GM23338 (cell line): Measurements from ENCODE around the gene RECQL5. TPM values are rescaled to one million over a fixed set of nuclear protein-coding genes. Genes with fewer than 3 reads are reported as not detected.

Source experiments
- ATAC-seq: fragments of 200-7000 bp; cut with Tn5 transposase; 3 replicates; pipeline ENCODE4 v1.9.1; 2020
- DNase-seq: peaks from one replicate; pipeline ENCODE4 v3.0.0-alpha.2; 2015; ENCODE audit warnings: low spot score
- H2AFZ ChIP-seq: fragments of 200-600 bp; sonication (generic); 2 replicates; pipeline ENCODE4 v1.8.0; 2016; ENCODE audit warnings: antibody characterized with exemption, mild to moderate bottlenecking, moderate library complexity
- H3F3A ChIP-seq: fragments of 200-600 bp; sonication (generic); replicated peaks from 2 replicates; pipeline ENCODE4 v1.8.0; 2017; ENCODE audit warnings: antibody characterized with exemption, mixed run types, low read depth
- H3K27ac ChIP-seq: fragments of 200-600 bp; sonication (generic); 2 replicates; pipeline ENCODE4 v1.6.1; 2016; ENCODE audit warnings: low read depth
- H3K27me3 ChIP-seq: fragments of 200-600 bp; sonication (generic); 2 replicates; pipeline ENCODE4 v1.8.0; 2016; ENCODE audit warnings: mild to moderate bottlenecking, mixed run types, moderate library complexity; ENCODE audit not compliant: insufficient read depth
- H3K36me3 ChIP-seq: fragments of 200-600 bp; sonication (generic); 2 replicates; pipeline ENCODE4 v1.8.0; 2016; ENCODE audit warnings: mild to moderate bottlenecking; ENCODE audit not compliant: insufficient read depth
- H3K4me1 ChIP-seq: fragments of 200-600 bp; sonication (generic); 2 replicates; pipeline ENCODE4 v1.8.0; 2016; ENCODE audit warnings: mild to moderate bottlenecking, moderate library complexity; ENCODE audit not compliant: insufficient read depth
- H3K4me2 ChIP-seq: fragments of 200-600 bp; sonication (generic); 2 replicates; pipeline ENCODE4 v1.7.1; 2017; ENCODE audit warnings: mixed run types
- H3K4me3 ChIP-seq: fragments of 200-600 bp; sonication (generic); 2 replicates; pipeline ENCODE4 v1.6.1; 2016; ENCODE audit warnings: mixed run types
- H3K79me2 ChIP-seq: fragments of 200-600 bp; sonication (generic); replicated peaks from 2 replicates; pipeline ENCODE4 v1.8.0; 2017; ENCODE audit warnings: mild to moderate bottlenecking; ENCODE audit not compliant: insufficient read depth
- H3K9me2 ChIP-seq: fragments of 200-600 bp; sonication (generic); 2 replicates; pipeline ENCODE4 v1.8.0; 2017; ENCODE audit not compliant: insufficient read depth
- H4K20me1 ChIP-seq: fragments of 200-600 bp; sonication (generic); replicated peaks from 2 replicates; pipeline ENCODE4 v1.8.0; 2017; ENCODE audit warnings: mild to moderate bottlenecking; ENCODE audit not compliant: insufficient read depth
- H3K27ac Mint-ChIP-seq: 2 replicates; pipeline ENCODE4 v1.8.0; 2020; ENCODE audit warnings: inconsistent platforms, mild to moderate bottlenecking, moderate library complexity, mixed read lengths
- H3K27me3 Mint-ChIP-seq: 3 replicates; pipeline ENCODE4 v1.8.0; 2022; ENCODE audit warnings: low read depth, mild to moderate bottlenecking, moderate library complexity, mixed read lengths, inconsistent platforms; ENCODE audit not compliant: insufficient read depth, poor library complexity
- H3K36me3 Mint-ChIP-seq: 3 replicates; pipeline ENCODE4 v1.8.0; 2021; ENCODE audit warnings: low read depth, mild to moderate bottlenecking, inconsistent platforms, moderate library complexity, mixed read lengths
- H3K4me1 Mint-ChIP-seq: 3 replicates; pipeline ENCODE4 v1.8.0; 2020; ENCODE audit warnings: mild to moderate bottlenecking, inconsistent platforms, mixed read lengths
- H3K4me3 Mint-ChIP-seq: 3 replicates; pipeline ENCODE4 v1.8.0; 2021; ENCODE audit warnings: moderate library complexity, mild to moderate bottlenecking, inconsistent platforms, mixed read lengths
- H3K9me3 Mint-ChIP-seq: 3 replicates; pipeline ENCODE4 v1.8.0; 2020; ENCODE audit warnings: moderate library complexity, mild to moderate bottlenecking, inconsistent platforms, mixed read lengths
- CREB1 ChIP-seq: fragments of 250-450 bp; sonication (Bioruptor Pico); IDR thresholded peaks from 2 replicates; pipeline ENCODE4 v1.5.0; 2020; ENCODE audit warnings: low read depth, mild to moderate bottlenecking, moderate library complexity
- ETS1 ChIP-seq: IDR thresholded peaks from 2 replicates; pipeline ENCODE4 v1.6.1; 2016; ENCODE audit warnings: antibody characterized with exemption
- EZH2 ChIP-seq: fragments of 200-600 bp; sonication (generic); IDR thresholded peaks from one replicate; pipeline ENCODE4 v1.8.0; 2017; ENCODE audit warnings: antibody characterized with exemption, mild to moderate bottlenecking, low read depth; ENCODE audit not compliant: unreplicated experiment
- EZH2phosphoT487 ChIP-seq: fragments of 200-600 bp; sonication (generic); IDR thresholded peaks from one replicate; pipeline ENCODE4 v1.8.1; 2018; ENCODE audit warnings: antibody characterized with exemption; ENCODE audit not compliant: unreplicated experiment
- JUNB ChIP-seq: IDR thresholded peaks from one replicate; pipeline ENCODE4 v1.6.1; 2016; ENCODE audit warnings: antibody characterized with exemption; ENCODE audit not compliant: unreplicated experiment
- NANOG ChIP-seq: IDR thresholded peaks from 2 replicates; pipeline ENCODE4 v1.6.1; 2016; ENCODE audit warnings: antibody characterized with exemption, borderline replicate concordance
- POLR2AphosphoS5 ChIP-seq: IDR thresholded peaks from 2 replicates; pipeline ENCODE4 v1.6.1; 2016; ENCODE audit warnings: antibody characterized with exemption, low read depth
- REST ChIP-seq: IDR thresholded peaks from one replicate; pipeline ENCODE4 v1.6.1; 2018; ENCODE audit warnings: antibody characterized with exemption; ENCODE audit not compliant: unreplicated experiment
- STAT1 ChIP-seq: IDR thresholded peaks from one replicate; pipeline ENCODE4 v1.6.1; 2016; ENCODE audit warnings: antibody characterized with exemption; ENCODE audit not compliant: unreplicated experiment
- ZNF114 ChIP-seq: fragments of 250-450 bp; sonication (Bioruptor Pico); IDR thresholded peaks from 2 replicates; pipeline ENCODE4 v1.5.0; 2020; ENCODE audit warnings: mild to moderate bottlenecking, moderate library complexity
- ZNF331 ChIP-seq: fragments of 250-450 bp; sonication (Bioruptor Pico); IDR thresholded peaks from 2 replicates; pipeline ENCODE4 v1.5.0; 2020; ENCODE audit warnings: low read depth, mild to moderate bottlenecking, moderate library complexity
- polyA plus RNA-seq: library from polyadenylated mRNA; unstranded; fragments of >200 nt; fragmentation: Nextera tagmentation; extraction: Ambion mirVana; gene quantifications from 2 replicates; pipeline ENCODE4 v1.2.1, GENCODE V29; 2016
- total RNA-seq: library from RNA; depleted of rRNA; stranded (reverse); fragments of >200 nt; shearing (Covaris generic); gene quantifications from 2 replicates; pipeline ENCODE4 v1.2.3, GENCODE V29; 2014
- TF ChIP-seq, protein P1 (sequence below), 2 experiments: fragments of 200-600 bp in 1 of 2; sonication (generic) in 1 of 2; conservative IDR thresholded peaks; 2 replicates each; pipeline versions ENCODE4 v1.5.1 to v1.6.1; 2016 to 2017; ENCODE audit warnings: antibody characterized with exemption in 2 of 2, low read depth in 2 of 2, mild to moderate bottlenecking in 2 of 2, moderate library complexity in 1 of 2
- TF ChIP-seq, protein P2 (sequence below): fragments of 250-450 bp; sonication (Bioruptor Pico); IDR thresholded peaks from 2 replicates; pipeline ENCODE4 v1.5.0; 2020; ENCODE audit warnings: mild to moderate bottlenecking, moderate library complexity

RECQL5 gene
- total and polyA plus RNA-seq, 2 experiments from 2014 or later: 20.0 to 23.3 TPM

DNA sequence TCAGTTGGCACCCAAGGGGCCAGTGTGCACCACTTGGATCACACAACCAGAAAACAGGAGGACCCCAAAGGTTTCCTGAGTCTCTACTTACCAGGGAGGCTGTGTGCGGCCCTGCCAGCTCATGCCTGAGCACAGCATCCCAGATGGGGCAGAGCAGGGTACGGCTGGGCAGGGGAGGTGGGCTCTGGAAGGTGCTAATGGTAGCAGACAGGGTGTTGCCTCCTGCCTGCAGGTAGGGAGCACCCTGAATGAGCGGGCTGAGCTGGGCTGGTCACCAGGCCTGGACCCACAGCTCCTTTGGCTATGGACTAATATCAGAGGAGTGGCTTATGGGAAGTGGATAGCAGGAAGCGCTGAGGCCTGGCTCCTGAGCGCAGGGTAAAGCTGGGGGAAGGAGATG is 14.6 kb downstream of the RECQL5 start:
- H3K4me1 ChIP-seq: no peaks in the 10 kb centered on the region; the same call in 1 of the 2 replicates
- DNase-seq: no peak
- no peaks in the 10 kb centered on the region for H3K9me3 Mint-ChIP-seq
- H3K36me3 ChIP-seq: no peaks in the 10 kb centered on the region; the same call in 1 of the 2 replicates
- H3K27ac ChIP-seq: no peak overlapping the region
- no peak overlapping the region for H2AFZ ChIP-seq
- H3K4me2 ChIP-seq: no peak overlapping the region
- TF ChIP-seq ZNF114 (CRISPR knock-in tag) (no peak), EZH2phosphoT487 (no peak), STAT1 (no peak), NANOG (no peak), ZNF331 (CRISPR knock-in tag) (no peak), ETS1 (no peak), POLR2AphosphoS5 (no peak), CREB1 (CRISPR knock-in tag) (no peak), EZH2 (no peak), REST (no peak), JUNB (no peak)
- TF ChIP-seq, protein P1, sequence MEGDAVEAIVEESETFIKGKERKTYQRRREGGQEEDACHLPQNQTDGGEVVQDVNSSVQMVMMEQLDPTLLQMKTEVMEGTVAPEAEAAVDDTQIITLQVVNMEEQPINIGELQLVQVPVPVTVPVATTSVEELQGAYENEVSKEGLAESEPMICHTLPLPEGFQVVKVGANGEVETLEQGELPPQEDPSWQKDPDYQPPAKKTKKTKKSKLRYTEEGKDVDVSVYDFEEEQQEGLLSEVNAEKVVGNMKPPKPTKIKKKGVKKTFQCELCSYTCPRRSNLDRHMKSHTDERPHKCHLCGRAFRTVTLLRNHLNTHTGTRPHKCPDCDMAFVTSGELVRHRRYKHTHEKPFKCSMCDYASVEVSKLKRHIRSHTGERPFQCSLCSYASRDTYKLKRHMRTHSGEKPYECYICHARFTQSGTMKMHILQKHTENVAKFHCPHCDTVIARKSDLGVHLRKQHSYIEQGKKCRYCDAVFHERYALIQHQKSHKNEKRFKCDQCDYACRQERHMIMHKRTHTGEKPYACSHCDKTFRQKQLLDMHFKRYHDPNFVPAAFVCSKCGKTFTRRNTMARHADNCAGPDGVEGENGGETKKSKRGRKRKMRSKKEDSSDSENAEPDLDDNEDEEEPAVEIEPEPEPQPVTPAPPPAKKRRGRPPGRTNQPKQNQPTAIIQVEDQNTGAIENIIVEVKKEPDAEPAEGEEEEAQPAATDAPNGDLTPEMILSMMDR (conservative IDR thresholded peaks at IDR 0.05; ENCODE audit: low read depth in 2 of 2): no peak
- TF ChIP-seq, protein P2, sequence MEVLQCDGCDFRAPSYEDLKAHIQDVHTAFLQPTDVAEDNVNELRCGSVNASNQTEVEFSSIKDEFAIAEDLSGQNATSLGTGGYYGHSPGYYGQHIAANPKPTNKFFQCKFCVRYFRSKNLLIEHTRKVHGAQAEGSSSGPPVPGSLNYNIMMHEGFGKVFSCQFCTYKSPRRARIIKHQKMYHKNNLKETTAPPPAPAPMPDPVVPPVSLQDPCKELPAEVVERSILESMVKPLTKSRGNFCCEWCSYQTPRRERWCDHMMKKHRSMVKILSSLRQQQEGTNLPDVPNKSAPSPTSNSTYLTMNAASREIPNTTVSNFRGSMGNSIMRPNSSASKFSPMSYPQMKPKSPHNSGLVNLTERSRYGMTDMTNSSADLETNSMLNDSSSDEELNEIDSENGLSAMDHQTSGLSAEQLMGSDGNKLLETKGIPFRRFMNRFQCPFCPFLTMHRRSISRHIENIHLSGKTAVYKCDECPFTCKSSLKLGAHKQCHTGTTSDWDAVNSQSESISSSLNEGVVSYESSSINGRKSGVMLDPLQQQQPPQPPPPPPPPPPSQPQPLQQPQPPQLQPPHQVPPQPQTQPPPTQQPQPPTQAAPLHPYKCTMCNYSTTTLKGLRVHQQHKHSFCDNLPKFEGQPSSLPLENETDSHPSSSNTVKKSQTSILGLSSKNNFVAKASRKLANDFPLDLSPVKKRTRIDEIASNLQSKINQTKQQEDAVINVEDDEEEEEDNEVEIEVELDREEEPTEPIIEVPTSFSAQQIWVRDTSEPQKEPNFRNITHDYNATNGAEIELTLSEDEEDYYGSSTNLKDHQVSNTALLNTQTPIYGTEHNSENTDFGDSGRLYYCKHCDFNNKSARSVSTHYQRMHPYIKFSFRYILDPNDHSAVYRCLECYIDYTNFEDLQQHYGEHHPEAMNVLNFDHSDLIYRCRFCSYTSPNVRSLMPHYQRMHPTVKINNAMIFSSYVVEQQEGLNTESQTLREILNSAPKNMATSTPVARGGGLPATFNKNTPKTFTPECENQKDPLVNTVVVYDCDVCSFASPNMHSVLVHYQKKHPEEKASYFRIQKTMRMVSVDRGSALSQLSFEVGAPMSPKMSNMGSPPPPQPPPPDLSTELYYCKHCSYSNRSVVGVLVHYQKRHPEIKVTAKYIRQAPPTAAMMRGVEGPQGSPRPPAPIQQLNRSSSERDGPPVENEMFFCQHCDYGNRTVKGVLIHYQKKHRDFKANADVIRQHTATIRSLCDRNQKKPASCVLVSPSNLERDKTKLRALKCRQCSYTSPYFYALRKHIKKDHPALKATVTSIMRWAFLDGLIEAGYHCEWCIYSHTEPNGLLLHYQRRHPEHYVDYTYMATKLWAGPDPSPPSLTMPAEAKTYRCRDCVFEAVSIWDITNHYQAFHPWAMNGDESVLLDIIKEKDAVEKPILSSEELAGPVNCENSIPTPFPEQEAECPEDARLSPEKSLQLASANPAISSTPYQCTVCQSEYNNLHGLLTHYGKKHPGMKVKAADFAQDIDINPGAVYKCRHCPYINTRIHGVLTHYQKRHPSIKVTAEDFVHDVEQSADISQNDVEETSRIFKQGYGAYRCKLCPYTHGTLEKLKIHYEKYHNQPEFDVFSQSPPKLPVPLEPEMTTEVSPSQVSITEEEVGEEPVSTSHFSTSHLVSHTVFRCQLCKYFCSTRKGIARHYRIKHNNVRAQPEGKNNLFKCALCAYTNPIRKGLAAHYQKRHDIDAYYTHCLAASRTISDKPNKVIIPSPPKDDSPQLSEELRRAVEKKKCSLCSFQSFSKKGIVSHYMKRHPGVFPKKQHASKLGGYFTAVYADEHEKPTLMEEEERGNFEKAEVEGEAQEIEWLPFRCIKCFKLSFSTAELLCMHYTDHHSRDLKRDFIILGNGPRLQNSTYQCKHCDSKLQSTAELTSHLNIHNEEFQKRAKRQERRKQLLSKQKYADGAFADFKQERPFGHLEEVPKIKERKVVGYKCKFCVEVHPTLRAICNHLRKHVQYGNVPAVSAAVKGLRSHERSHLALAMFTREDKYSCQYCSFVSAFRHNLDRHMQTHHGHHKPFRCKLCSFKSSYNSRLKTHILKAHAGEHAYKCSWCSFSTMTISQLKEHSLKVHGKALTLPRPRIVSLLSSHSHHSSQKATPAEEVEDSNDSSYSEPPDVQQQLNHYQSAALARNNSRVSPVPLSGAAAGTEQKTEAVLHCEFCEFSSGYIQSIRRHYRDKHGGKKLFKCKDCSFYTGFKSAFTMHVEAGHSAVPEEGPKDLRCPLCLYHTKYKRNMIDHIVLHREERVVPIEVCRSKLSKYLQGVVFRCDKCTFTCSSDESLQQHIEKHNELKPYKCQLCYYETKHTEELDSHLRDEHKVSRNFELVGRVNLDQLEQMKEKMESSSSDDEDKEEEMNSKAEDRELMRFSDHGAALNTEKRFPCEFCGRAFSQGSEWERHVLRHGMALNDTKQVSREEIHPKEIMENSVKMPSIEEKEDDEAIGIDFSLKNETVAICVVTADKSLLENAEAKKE (CRISPR knock-in tag): no peak
- no peaks in the 10 kb centered on the region for H3K9me2 ChIP-seq
- no peak overlapping the region for H3K4me3 ChIP-seq
- H3K79me2 ChIP-seq: no peaks in the 10 kb centered on the region
- H3K4me1 Mint-ChIP-seq: no peaks in the 10 kb centered on the region; the same call in 2 of the 3 replicates
- ATAC-seq: no peak
- peaks cover 47% of the 10 kb centered on the region for H3K36me3 Mint-ChIP-seq
- no peaks in the 10 kb centered on the region for H3K27me3 Mint-ChIP-seq
- H3K4me3 Mint-ChIP-seq: no peak overlapping the region
- no peaks in the 10 kb centered on the region for H4K20me1 ChIP-seq
- no peak overlapping the region for H3K27ac Mint-ChIP-seq
- H3K27me3 ChIP-seq: no peaks in the 10 kb centered on the region
- H3F3A ChIP-seq: 0 out of 2 replicates have a peak, but pooled peaks cover 3% of the 10 kb centered on the region
